Activated CD4-positive, alpha-beta T cell treated with anti-CD3 and anti-CD28 coated beads, Interleukin-2, Interleukin-6, amounts not matched to agents 100 ng/mL and 50 ng/mL, durations not matched to agents 16 hours and 8 hours (primary cell): Measurements from ENCODE around the gene ALPK3.
A peak's percentile ranks its signal among the peaks of the same experiment; 100 is the strongest.

ENCODE experiments used
- DNase-seq: peaks from one replicate; pipeline ENCODE4 v3.0.0-alpha.2; 2020

Gene ALPK3

DNA sequence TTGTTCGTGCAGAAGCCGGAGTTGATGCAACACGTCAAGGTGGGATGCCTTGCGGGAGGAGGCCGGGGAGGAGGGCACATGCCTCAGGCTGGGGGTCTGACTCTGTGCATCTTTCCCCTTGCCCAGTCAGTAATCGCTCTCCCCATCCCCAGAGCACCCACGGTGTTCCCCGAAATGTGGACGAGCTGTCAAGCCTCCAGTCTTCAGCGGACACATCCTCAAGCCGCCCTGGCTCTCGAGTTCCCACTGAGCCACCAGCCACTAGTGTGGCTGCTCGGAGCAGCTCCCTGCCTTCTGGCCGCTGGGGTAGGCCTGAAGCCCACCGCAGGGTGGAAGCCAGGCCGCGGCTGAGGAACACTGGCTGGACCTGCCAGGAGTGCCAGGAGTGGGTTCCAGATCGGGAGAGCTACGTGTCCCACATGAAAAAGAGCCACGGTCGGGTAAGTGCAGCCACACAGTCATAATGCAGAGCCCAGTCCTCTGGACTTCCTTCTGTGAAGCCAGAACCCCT, 18.7 kb upstream of the ALPK3 start:
- DNase-seq: no peak

DNA sequence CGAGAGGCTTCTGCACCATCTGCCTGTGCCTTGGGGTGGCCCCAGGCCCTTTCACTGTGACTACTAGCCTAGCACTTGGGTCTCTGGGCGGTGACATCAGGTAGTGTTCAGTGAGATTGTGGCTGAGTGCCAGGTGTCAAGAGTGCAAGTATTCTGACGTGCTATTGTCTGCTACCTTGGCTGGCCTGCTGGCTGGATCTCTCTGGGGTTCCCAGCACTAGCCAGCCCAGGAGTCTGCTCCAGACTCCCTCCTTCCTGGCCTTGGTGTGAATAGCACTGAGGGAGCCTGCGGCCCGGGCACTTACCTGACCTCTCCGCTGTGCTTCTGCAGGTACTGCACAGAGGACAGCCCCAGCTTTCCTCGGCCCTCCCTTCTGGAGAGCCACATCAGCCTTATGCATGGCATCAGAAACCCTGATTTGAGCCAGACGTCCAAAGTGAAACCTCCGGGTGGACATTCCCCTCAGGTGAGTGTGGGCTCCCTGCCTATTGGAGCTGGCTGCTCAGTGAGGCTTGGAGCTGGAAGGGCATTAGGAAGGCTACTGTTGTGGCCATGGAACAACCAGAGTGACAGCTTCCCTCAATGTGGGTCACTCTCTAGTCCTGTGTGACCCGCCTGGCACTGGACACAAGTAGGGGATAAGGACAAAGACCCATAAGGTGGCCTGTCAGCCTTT, 17.5 kb upstream of the ALPK3 start:
- no peak for DNase-seq

DNA sequence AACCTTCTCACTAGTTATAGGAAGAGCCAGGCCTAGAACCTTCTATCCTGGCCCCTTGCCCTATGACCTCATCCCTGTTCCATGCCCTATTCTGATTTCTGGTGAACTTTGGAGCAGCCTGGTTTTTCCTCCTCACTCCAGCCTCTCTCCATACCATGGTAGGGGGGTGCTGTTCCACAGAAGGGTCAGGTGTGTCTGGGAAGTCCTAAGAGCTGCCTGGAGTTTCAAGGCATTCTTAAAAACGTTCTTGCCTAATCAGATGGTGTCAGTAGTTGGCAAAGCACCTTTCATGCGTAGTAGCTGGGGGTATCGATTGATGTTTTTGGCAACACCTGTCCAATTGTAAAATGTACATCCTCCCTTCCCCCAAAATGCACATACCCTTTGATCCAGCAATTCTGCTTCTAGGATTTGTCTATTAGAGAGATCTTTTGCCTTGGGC, 16.8 kb upstream of the ALPK3 start:
- DNase-seq: no peak

DNA sequence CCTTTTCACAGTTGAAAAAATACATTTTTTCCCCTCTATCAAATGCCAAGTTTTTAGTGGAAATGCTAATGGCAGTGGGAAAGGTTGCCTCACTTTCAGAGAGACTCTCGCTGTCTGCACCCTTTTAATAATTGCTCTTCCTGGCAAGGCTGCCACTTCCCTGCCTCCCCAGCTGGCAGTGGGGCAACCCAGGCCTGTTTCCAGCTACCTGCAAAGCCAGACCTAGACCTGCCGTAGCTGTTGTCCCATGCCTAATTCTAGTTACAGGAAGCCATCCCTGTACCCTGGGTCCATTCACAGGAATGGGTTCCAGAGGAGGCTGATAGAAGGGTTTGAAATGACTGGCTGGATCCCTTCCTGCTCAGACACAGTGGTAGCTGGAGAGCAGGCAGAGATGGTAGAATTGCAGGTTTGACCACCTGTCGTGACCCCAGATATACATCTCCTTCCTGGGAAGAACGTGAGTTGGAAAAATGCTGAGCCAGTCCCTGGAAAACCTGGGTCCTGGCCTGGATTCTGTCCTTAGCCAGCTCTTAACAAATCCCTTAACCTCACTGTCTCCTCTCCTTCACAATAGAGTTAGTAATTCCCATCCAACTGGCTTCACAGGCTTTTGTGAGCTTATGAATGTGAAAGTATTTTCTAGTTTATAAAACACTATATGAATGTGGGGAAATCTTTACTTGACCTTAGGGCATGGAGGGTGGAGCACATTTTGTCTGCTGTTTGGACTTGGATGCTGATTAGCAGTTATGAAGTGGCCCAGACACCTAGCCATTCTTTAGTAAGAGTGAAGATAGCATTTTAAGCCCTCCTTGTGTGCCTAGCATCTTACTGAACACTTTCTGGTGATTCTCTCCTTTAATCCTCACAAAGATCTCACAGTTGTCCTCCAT, 12.9 kb upstream of the ALPK3 start:
- DNase-seq: no peak

DNA sequence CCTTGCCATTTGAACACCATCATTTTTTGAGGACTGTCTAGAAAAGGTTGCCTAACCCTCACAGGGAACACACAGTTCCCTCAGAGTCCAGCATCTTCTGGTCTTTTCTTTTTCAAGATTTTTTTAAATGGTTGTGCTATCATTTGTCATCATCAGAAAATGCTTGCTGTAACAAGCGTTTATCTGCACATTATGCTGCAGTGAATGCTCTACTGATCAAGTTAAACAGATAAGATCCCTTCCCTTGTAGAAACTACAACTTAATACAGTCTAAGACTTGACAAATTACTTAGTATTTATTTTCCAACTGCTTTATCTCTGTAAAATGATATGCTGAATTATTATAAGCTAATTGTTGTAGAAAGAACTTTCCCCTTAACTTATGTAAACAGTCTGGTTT, 11.9 kb upstream of the ALPK3 start:
- DNase-seq: no peak

DNA sequence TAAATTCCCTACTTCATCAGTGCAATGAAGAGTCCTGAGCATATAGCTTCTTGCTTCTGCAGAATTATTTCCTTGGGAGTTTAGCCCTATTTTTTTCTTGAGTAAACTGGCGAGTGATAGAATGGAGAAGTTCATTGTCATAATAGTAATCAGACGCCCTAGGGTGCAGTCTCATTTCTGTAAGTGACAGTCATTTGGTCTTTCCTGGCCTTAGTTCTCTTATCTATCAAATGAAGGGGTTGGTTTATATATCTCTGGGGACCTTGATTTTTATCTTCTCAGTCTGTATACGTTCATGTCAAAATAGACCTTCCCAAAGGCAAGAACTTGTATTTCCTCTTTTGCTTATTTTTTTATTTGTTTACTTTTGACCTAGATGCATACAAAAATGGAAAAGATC, 9.9 kb upstream of the ALPK3 start:
- DNase-seq: peak; percentile 43

DNA sequence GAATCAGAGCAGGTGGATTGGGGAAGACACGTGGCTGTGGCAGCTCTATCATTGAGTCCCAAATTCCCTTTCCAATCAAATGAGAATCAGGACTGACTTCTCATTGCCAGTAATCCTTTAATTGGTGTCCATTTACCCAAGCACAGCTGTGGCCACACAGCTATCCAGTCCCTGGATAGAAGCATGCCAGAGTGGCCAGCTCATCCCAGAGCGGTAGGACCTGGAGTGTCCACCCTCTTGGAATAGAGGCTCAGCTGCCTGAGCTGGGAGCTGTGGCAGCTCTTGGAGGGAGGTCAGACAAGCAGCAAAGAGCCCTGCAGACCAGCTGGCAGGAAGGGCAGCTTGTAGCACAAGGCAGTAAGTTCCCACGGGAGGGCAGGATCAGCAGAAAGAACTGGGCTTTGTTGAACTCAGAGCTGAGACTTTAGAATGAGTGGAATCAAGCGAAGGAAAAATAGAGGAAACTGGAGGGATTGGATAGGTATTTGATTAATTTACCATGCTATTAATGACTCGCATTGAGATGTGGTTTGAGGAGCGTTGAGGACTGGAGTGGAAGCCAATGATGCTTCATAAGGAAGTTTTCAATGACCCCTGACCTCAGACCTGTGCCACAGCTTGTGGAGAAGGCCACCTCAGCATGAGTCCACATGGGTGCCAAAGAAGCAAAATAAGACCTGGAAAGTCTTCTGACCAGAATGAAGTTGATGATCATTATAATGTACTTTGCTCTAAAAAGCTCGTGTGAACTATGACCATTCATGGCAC, 6.9 kb upstream of the ALPK3 start:
- DNase-seq: no peak

DNA sequence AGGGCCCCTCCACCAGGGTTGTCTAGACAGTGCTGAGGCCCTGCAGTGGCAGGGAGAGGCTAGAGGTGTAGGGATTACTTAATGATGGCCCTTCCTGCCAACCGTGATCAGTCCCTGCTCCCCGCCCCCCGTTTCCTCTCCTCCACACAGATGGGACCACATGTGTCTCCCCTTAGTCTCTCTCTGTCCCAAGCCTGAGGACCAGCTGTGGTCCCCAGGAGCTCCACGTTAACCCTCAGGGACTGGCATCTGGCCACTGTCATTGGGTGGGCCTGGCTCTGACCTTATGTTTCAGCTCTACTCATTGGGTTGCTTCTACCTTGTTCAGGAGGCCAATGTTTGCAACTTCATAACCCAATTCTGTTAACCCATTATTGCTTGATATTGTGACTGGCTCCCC, 6.0 kb upstream of the ALPK3 start:
- no peak for DNase-seq

DNA sequence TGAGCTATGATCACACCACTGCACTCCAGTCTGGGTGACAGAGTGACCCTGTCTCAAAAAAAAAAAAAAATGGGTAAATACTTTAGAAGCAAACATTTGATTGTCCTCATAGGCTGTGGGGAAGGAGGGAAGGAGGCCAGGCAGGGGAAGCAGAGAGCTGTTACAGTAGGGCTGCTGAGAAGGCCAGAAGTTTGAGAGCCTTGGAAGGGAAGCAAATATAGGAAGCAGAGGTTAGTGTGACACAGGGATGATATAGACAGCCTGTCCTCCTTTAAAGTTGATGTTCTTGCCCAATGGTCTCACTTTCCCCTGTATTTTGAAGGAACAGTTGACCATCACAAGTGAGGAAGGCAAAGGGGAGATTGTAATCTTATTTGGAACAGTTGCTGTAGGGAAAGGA, 5.3 kb upstream of the ALPK3 start:
- DNase-seq: no peak

DNA sequence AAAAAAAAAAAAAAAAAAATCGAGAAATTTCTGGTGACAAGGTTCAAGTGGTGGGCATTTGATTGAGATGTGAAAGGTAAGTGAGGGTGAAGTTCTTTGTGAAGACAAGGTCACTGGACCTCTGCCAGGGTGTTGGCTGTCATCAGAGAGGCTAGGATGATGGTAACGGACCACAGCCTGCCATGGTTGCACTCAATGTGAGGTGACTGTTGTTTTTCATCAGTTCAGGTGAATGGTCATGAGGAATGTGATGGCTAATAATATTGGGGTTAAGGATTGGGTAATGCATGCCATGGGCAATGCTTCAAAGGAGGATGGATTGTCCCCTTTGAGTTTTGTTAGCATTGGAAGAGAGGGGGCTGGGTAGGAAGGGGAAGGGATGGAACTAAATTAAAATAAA, 4.3 kb upstream of the ALPK3 start:
- no peak for DNase-seq

DNA sequence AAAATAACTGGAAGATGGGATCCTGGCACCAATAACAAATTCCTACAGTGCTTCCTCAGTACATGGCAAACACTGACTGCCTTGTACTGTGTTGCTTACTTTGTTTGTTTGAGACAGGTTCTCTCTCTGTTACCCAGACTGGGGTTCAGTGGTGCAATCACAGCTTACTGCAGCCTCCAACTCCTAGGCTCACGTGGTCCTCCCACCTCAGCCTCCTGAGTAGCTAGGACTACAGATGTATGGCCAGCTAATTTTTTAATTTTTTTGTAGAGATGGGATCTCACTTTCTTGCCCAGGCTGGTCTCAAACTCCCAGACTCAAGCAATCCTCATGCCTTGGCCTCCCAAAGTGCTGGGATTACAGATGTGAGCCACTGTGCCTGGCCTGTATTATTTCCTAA, 3.7 kb upstream of the ALPK3 start:
- no peak for DNase-seq

DNA sequence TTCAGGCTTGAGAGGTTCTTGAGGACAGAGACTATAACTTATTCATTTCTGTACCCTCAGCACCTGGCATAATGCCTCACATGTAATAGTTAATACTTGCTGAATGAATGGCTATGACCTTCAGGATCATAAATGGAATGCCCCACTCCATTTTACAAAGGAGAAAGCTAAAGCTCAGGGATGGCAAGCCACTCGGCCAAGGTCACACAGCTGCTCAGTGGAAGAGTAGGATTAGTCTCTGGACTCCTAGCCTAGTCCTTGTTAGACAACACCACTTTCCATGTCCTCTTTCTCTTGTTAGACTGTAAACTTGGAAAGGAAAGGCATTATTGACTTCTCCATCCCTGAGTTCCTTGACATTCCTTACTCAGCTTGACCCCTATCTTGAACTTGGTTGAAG, 3.2 kb upstream of the ALPK3 start:
- DNase-seq: no peak

DNA sequence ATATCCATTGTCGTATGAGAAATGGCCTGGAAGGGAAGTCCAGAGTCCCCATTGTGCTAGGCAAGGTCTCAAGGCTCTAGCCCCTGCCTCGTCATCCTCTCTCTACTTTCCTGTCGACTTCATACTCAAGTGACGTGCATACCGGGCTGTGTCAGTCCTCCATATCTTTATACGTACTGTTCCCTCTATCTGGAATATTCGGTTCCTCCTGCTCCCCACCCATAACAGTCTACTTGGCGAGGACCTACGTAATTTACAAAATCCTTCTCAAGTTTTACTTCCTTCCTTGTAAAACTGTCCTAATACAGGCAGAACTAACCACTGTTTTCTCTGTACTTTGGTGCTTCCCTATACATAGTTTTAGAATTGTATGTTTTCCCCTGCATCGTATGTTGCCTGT, 2.2 kb upstream of the ALPK3 start:
- DNase-seq: no peak

DNA sequence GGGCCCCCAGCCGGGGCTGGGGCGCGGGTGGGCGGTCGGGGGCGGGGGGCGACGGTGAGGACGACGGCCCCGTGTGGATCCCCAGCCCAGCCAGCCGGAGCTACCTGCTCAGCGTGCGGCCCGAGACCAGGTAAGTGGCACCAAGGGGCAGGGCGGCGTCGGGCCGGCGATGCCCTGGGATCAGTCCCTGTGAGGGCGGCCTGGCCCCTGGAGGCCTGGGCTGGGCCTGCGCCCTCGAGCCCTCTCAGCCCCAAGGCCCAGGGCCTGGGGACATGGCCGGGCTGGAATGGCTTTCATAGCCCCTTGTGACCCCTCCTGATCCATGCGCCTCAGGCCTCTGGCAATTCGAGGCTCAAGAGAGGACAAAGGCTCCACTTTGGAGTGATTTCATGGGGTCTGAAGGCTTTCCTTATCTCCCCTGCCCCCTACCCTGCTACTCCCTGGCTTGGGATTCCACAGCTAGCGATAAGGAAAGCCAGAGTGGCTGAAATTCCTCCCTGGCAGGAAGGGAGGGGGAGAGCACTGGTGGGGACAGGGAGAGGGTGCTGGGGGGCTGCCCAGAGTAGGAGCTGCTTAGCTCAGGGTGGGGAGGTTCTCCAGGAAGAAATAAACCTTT, 418 bp downstream of the ALPK3 start:
- DNase-seq: no peak

DNA sequence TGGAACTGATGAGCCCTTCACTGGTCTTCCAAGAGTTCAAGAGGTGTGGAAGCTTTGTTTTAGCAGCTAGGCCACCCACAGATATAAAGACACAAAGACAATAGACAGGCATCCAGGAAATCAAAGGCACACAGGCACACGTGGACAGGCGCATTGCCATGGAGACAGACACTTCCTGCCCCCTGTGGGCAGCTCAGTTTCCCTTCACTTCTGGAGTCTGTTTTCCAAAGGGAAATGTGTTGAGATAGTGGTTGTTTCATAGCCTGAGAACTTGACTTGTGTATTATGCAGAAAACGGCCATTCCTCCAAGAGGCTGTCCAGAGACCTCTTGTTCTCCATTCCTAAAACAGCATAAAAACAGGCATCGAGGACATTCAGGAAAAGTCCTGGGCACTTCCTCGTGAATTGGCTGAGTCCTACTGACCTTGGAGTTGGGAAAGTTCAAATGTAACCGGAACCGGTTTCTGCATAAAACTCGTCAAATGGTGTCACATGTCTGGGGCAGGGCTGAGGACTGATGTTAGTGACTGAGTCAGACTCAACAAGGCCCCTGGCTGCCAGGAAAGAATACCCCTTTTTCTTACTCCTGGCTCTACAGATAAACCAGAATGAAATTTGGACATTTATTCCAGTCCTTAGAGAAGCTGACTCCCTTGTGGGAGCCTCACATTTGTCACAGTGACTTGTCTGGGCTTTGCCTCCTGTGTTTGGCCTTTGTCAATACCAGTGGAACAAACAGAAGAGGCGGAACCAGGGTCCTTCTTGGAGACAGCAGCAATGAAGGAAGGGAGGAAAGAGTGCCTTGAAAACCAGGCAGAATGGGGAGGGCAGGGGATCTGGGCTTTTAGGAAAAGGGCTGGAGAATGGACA, 1.3 kb downstream of the ALPK3 start:
- no peak for DNase-seq

DNA sequence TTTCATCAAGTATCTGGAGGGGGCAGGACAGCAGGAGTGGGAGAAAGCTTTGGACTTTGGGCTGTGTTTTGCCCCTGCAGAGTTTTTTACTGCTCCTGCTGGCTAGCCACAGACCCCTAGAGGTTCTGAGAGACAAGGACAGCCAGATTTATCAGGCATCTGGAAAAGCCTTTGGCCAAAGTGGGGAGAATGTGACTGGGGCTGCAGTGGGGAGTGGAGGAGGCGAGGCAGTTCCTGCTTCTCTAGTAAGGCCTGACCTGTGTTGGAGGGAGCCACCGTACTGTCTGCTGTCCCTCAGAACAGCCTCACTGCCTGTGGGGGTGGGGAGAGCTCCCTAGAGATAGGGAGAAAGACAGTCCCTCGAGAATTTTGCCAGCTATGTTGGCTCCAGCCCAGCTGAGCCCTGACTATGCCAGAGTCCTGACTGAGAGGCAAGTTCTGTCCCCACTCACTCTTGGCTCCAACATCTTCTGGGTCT, 2.2 kb downstream of the ALPK3 start:
- no peak for DNase-seq

DNA sequence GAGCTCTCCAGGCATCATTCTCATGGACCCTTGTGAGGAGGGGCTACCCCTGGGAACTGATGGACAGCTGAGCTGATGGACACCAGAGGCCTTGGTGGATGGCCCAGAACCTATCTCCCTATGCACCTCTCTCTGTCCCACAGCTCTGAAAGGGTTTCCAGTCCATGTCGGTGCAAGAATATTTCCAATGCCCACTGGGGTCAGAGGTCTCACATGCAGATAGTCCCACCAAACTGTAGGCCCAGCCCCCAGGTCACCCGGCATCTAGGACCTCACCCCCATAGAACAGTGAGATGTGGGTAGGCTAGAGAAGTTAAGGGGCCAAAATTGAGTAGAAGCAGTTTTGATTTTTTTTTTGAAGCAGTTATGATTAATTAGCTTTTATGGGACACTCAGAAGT, 2.6 kb downstream of the ALPK3 start:
- no peak for DNase-seq

DNA sequence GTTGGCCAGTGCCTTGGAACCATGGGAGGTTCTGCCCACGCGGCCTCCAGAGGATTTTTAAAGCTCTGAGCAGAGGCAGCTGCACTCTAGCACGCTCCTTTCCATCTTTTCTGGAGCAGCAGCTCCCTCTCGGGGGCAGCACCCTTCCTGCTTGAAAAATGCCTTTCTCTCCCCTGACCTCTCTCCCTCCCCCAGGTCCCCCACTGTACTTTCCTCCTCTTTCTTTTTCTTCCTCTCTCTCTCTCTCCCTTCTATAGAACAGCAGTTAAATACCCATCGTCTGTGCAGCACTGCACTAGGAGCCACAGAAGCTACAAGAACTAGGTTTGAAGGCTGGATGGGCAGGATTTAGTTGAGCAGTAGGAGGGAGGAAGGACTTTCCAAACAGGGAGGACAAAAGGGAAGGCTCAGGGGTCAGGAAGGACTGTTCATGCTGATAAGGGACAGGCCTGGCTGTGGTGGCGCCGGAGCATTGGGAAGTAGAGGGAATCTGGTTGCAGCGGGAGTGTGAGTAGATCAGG, 4.4 kb downstream of the ALPK3 start:
- DNase-seq: no peak

DNA sequence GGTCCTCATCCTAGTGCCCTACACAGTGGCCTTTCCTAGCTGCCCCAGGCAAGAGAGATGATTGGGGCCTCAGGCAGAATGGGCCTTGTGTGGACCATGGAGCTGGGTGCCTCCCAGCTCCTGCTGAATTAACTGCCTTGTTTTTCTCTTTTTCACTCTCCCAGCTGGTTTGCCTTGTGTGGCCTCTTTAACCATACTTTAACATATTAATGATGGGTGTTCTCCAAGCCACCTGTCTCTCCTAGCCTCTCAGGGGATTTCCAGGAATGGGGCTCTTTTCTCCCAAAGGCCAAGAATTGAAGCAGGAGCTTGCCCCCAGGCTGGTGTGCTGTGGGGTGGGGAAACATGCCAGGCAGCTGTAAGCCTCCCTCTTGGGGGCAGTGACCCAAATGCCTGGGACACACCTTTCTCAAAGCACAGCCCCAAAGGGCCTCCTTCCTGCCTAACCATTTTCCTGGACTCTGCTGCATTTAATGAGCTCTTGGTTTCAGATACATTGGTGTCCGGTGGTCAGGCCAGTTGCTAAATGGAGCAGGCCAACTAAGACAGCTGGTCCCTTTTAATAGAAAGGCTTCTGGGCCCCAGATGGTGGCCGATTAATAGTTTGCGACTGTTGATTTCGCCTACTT, 5.6 kb downstream of the ALPK3 start:
- no peak for DNase-seq

DNA sequence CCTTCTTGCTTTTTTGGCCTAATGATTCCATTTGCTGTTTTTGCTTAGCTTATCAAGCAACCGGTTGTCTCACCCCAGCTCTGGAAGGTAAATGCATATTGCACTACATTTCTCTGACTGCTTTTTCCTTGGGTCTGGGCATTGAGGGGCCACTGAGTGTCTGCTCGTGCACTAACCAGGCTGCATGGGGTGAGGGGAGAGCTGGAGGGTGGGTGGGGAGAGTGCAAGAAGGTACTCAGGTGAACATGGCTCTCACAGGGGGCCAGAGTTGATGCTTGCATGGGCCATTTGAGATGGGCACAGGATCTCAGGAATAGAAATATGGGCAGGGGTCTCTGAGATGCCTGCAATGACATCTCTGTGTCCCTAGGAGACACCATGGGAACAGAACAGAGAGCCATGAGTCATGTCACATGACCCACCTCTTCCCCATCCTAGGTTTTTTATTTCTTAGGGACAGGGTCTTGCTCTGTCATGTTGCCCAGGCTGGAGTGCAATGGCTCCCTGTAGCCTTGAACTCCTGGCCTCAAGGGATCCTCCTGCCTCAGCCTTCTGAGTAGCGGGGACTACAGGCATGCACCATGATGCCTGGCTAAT, 6.2 kb downstream of the ALPK3 start:
- DNase-seq: no peak
